Keratinocyte (primary cell): ENCODE results near the gene SYT9. TPM values are rescaled to one million over a fixed set of nuclear protein-coding genes. Genes with fewer than 3 reads are reported as not detected.

Experiments
- DNase-seq: peaks from one replicate; pipeline ENCODE4 v3.0.0-alpha.2; 2011; ENCODE audit warnings: low read depth, missing footprints, low spot score
- FAIRE-seq: peaks from 2 replicates; lab custom pipeline; 2011; peaks lifted over from hg19 to GRCh38; lab: Jason Lieb, UNC
- H2AFZ ChIP-seq: 2 replicates; pipeline ENCODE4 v1.6.0; 2012; ENCODE audit warnings: low read length, control low read depth, inconsistent platforms; ENCODE audit not compliant: control insufficient read depth
- H3K27ac ChIP-seq: 2 replicates; pipeline ENCODE4 v1.5.1; 2011; ENCODE audit warnings: low read length; ENCODE audit not compliant: control insufficient read depth, insufficient read depth
- H3K27me3 ChIP-seq: 3 replicates; pipeline ENCODE4 v1.6.0; 2011; ENCODE audit warnings: low read length; ENCODE audit not compliant: control insufficient read depth, insufficient read depth; ENCODE audit errors: extremely low read depth
- H3K36me3 ChIP-seq, 2 experiments: 2 replicates in 1 of 2; 3 replicates in 1 of 2; pipeline ENCODE4 v1.5.1; 2011; ENCODE audit warnings: low read length in 2 of 2, mild to moderate bottlenecking in 1 of 2; ENCODE audit not compliant: control insufficient read depth in 2 of 2, insufficient read depth in 2 of 2; ENCODE audit errors: extremely low read depth in 1 of 2
- H3K4me1 ChIP-seq: 3 replicates; pipeline ENCODE4 v1.5.1; 2011; ENCODE audit warnings: low read length; ENCODE audit not compliant: control insufficient read depth, insufficient read depth; ENCODE audit errors: extremely low read depth
- H3K4me2 ChIP-seq: 3 replicates; pipeline ENCODE4 v1.6.0; 2011; ENCODE audit warnings: low read depth, low read length; ENCODE audit not compliant: control insufficient read depth, insufficient read depth; ENCODE audit errors: extremely low read depth
- H3K4me3 ChIP-seq, 3 experiments: fragments of 200-600 bp in 1 of 3; sonication (generic) in 1 of 3; 2 replicates in 2 of 3; 3 replicates in 1 of 3; pipeline ENCODE4 v1.5.1; 2011 to 2016; ENCODE audit warnings: low read length in 3 of 3, mild to moderate bottlenecking in 3 of 3, control low read depth in 2 of 3, inconsistent platforms in 1 of 3, low read depth in 1 of 3, mixed read lengths in 1 of 3, mixed run types in 1 of 3, moderate library complexity in 1 of 3; ENCODE audit not compliant: control insufficient read depth in 2 of 3, insufficient read depth in 2 of 3; ENCODE audit errors: extremely low read depth in 1 of 3
- H3K79me2 ChIP-seq: 2 replicates; pipeline ENCODE4 v1.6.0; 2012; ENCODE audit warnings: low read length; ENCODE audit not compliant: control insufficient read depth, insufficient read depth
- H3K9ac ChIP-seq: 3 replicates; pipeline ENCODE4 v1.6.0; 2011; ENCODE audit warnings: low read length; ENCODE audit not compliant: control insufficient read depth, insufficient read depth; ENCODE audit errors: extremely low read depth
- H3K9me1 ChIP-seq: 3 replicates; pipeline ENCODE4 v1.6.0; 2011; ENCODE audit warnings: low read length; ENCODE audit not compliant: control insufficient read depth, insufficient read depth; ENCODE audit errors: extremely low read depth
- H3K9me3 ChIP-seq: 2 replicates; pipeline ENCODE4 v1.5.1; 2012; ENCODE audit warnings: low read depth, low read length; ENCODE audit not compliant: control insufficient read depth
- H4K20me1 ChIP-seq: 3 replicates; pipeline ENCODE4 v1.6.0; 2011; ENCODE audit warnings: low read length; ENCODE audit not compliant: control insufficient read depth, insufficient read depth; ENCODE audit errors: extremely low read depth
- CTCF ChIP-seq, 3 experiments: IDR thresholded peaks in 1 of 3; conservative IDR thresholded peaks in 1 of 3; optimal IDR thresholded peaks in 1 of 3; 2 replicates in 2 of 3; 3 replicates in 1 of 3; pipeline versions ENCODE3 to v1.5.1; 2011; ENCODE audit warnings: low read length in 3 of 3, mild to moderate bottlenecking in 3 of 3, moderate library complexity in 2 of 3, control low read depth in 1 of 3, inconsistent platforms in 1 of 3; ENCODE audit not compliant: insufficient read depth in 2 of 3; ENCODE audit errors: extremely low read depth in 1 of 3
- EZH2 ChIP-seq: IDR thresholded peaks from one replicate; pipeline ENCODE4 v1.6.1; 2012; ENCODE audit warnings: inconsistent platforms, mild to moderate bottlenecking, low read length, moderate library complexity
- dilution Hi-C: fragments of 300-500 bp; cut with MboI; formaldehyde crosslinking; loops from one replicate; pipeline ENCODE4 v1.7.0; 2020; ENCODE audit warnings: low sequenced_read_pairs; ENCODE audit not compliant: extremely low pct_ligation_motif_present
- polyA plus RNA-seq, 5 experiments: library from polyadenylated mRNA; depleted of rRNA in 3 of 5; stranded (reverse) in 3 of 5; stranded (forward) in 1 of 5; unstranded in 1 of 5; fragments of >200 nt; gene quantifications; 1 replicate in 1 of 5; 2 replicates in 3 of 5; 3 replicates in 1 of 5; pipeline versions ENCODE4 v1.2.1 to v1.2.3, GENCODE V29; 2011 to 2012; ENCODE audit warnings: missing spikeins in 2 of 5, low read depth in 1 of 5, low replicate concordance in 1 of 5

SYT9 gene
- polyA plus RNA-seq, 1 donor (not counting 4 experiments of a cell fraction or from before 2014, with no cell fraction given): not detected

- peaks cover 4% of the 10 kb centered on the region for H3K4me1 ChIP-seq
- H2AFZ ChIP-seq: no peak overlapping the region
- no peak overlapping the region for H3K27ac ChIP-seq
- no peaks in the 10 kb centered on the region for H3K9me1 ChIP-seq
- dilution Hi-C loops: no loop called here
- DNase-seq (no peak), FAIRE-seq (no peak)
- TF ChIP-seq CTCF (optimal IDR thresholded peaks at IDR 0.05 in 1 of 3, IDR thresholded peaks at IDR 0.05 in 1 of 3, conservative IDR thresholded peaks at IDR 0.05 in 1 of 3; ENCODE audit: extremely low read depth in 1 of 3, insufficient read depth in 2 of 3, low read length in 3 of 3) (no peak), EZH2 (no peak)
- no peak overlapping the region for H3K9ac ChIP-seq
- no peak overlapping the region for H3K4me2 ChIP-seq
- H3K27me3 ChIP-seq: peaks cover 27% of the 10 kb centered on the region
- H3K36me3 ChIP-seq: no peaks in the 10 kb centered on the region
- H4K20me1 ChIP-seq: no peaks in the 10 kb centered on the region
- no peaks in the 10 kb centered on the region for H3K9me3 ChIP-seq
- no peak overlapping the region for H3K4me3 ChIP-seq
- H3K79me2 ChIP-seq: no peaks in the 10 kb centered on the region
Measured at GRCh38 chr11:7250166-7250565, 1.5 kb upstream of the SYT9 start.

GRCh38 chr11:7251487-7251835 is 243 bp upstream of the SYT9 start:
- DNase-seq (no peak), FAIRE-seq (no peak)
- no peak overlapping the region for H3K9ac ChIP-seq
- H3K9me3 ChIP-seq: no peaks in the 10 kb centered on the region
- H3K4me1 ChIP-seq: peaks cover 3% of the 10 kb centered on the region
- dilution Hi-C loops: no loop called here
- peaks cover 28% of the 10 kb centered on the region for H3K27me3 ChIP-seq
- no peak overlapping the region for H3K27ac ChIP-seq
- H3K4me3 ChIP-seq: peak overlapping the region; percentile 38 to 59 (median 57)
- TF ChIP-seq EZH2 (no peak), CTCF (optimal IDR thresholded peaks at IDR 0.05 in 1 of 3, IDR thresholded peaks at IDR 0.05 in 1 of 3, conservative IDR thresholded peaks at IDR 0.05 in 1 of 3; ENCODE audit: extremely low read depth in 1 of 3, insufficient read depth in 2 of 3, low read length in 3 of 3) (no peak)
- peak overlapping the region; percentile 71 for H3K4me2 ChIP-seq
- peak overlapping the region; percentile 78 for H2AFZ ChIP-seq
- no peaks in the 10 kb centered on the region for H4K20me1 ChIP-seq
- H3K79me2 ChIP-seq: no peaks in the 10 kb centered on the region
- no peaks in the 10 kb centered on the region for H3K9me1 ChIP-seq
- no peaks in the 10 kb centered on the region for H3K36me3 ChIP-seq
